K562 (cell line): ENCODE measurements around the gene RBP7. TPM values are rescaled to one million over a fixed set of nuclear protein-coding genes. Genes with fewer than 3 reads are reported as not detected.
A peak's percentile ranks its signal among the peaks of the same experiment; 100 is the strongest.

Source experiments
- ATF1 ChIP-seq, 2 experiments: fragments of 450-650 bp in 1 of 2; IDR thresholded peaks; 2 replicates each; pipeline ENCODE4 v1.6.1; 2016; ENCODE audit warnings: missing compliant biosample characterization in 1 of 2, missing genetic modification characterization in 1 of 2
- FOXK2 ChIP-seq, 2 experiments: fragments of 450-650 bp; IDR thresholded peaks in 1 of 2; conservative IDR thresholded peaks in 1 of 2; 2 replicates each; pipeline ENCODE4 v1.6.1; 2016; ENCODE audit warnings: low read depth in 2 of 2, mild to moderate bottlenecking in 1 of 2
- GATA2 ChIP-seq: sonication (generic); formaldehyde crosslinking; IDR thresholded peaks from 2 replicates; pipeline ENCODE4 v1.4.0; 2020; ENCODE audit warnings: mild to moderate bottlenecking, missing genetic modification reagents
- HDGF ChIP-seq: fragments of 450-650 bp; IDR thresholded peaks from 2 replicates; pipeline ENCODE4 v1.6.1; 2016
- MTA3 ChIP-seq: fragments of 450-650 bp; formaldehyde crosslinking; IDR thresholded peaks from 2 replicates; pipeline ENCODE4 v1.6.1; 2017; ENCODE audit warnings: mild to moderate bottlenecking, borderline replicate concordance
- RAD51 ChIP-seq: fragments of 450-650 bp; IDR thresholded peaks from 2 replicates; pipeline ENCODE4 v1.7.1; 2016; ENCODE audit warnings: low read depth, mild to moderate bottlenecking, borderline replicate concordance
- SMAD4 ChIP-seq: fragments of 250-450 bp; sonication (Bioruptor Pico); conservative IDR thresholded peaks from 2 replicates; pipeline ENCODE4 v1.8.0; 2021; ENCODE audit warnings: inconsistent platforms, mild to moderate bottlenecking, moderate library complexity
- TEAD4 ChIP-seq, 2 experiments: sonication (generic) in 1 of 2; formaldehyde crosslinking in 1 of 2; IDR thresholded peaks; 2 replicates each; pipeline versions ENCODE4 v1.6.1 to v1.8.0; 2012 to 2022; ENCODE audit warnings: borderline replicate concordance in 1 of 2, inconsistent platforms in 1 of 2, low read length in 1 of 2, mild to moderate bottlenecking in 1 of 2, missing genetic modification reagents in 1 of 2
- USF2 ChIP-seq: sonication (generic); formaldehyde crosslinking; IDR thresholded peaks from 2 replicates; pipeline ENCODE4 v1.5.0; 2020; ENCODE audit warnings: missing genetic modification reagents
- polyA plus RNA-seq, 8 experiments: library from polyadenylated mRNA; depleted of rRNA in 4 of 8; stranded (reverse) in 5 of 8; unstranded in 3 of 8; fragments of >200 nt; fragmentation: Nextera tagmentation in 2 of 8; fragmentation: Illumina TruSeq in 1 of 8; extraction: Ambion mirVana in 2 of 8; extraction: Trizol in 1 of 8; gene quantifications; 2 replicates each; pipeline versions ENCODE4 v1.2.1 to v1.2.3, GENCODE V29; 2011 to 2014; ENCODE audit warnings: inconsistent platforms in 1 of 8, missing spikeins in 1 of 8
- total RNA-seq, 7 experiments: library from RNA; depleted of rRNA in 6 of 7; stranded (reverse); fragments of >200 nt in 6 of 7; fragmentation: Illumina TruSeq in 2 of 7; extraction: Trizol in 2 of 7; gene quantifications; 2 replicates each; pipeline versions ENCODE4 v1.2.1 to v1.2.3, GENCODE V29; 2011 to 2021; ENCODE audit warnings: low replicate concordance in 1 of 7

The RBP7 gene
- total and polyA plus RNA-seq, 9 of the 15 experiments (the other 6 are each of a cell fraction or from before 2014, with no cell fraction given): not detected

GRCh38 chr1:10045480-10046355, 48.7 kb downstream of the RBP7 start (continued):
- TF ChIP-seq HDGF (0 out of 2 replicates have a peak, but pooled peaks have one; percentile 64), FOXK2 (conservative IDR thresholded peaks at IDR 0.05 in 1 of 2, IDR thresholded peaks at IDR 0.05 in 1 of 2; ENCODE audit: low read depth in 2 of 2) (peak; percentile 96), MTA3 (no peak), SMAD4 (CRISPR knock-in tag) (peak; percentile 24; the same call in 1 of the 2 replicates), TEAD4 (IDR thresholded peaks at IDR 0.05; ENCODE audit: low read length) (peak; percentile 77), TEAD4 (CRISPR knock-in tag; IDR thresholded peaks at IDR 0.05; ENCODE audit: borderline replicate concordance) (no peak), USF2 (CRISPR knock-in tag) (peak; percentile 84), GATA2 (CRISPR knock-in tag) (peak; percentile 63), ATF1 (CRISPR knock-in tag; IDR thresholded peaks at IDR 0.05) (no peak), ATF1 (tag; IDR thresholded peaks at IDR 0.05) (0 out of 2 replicates have a peak, but pooled peaks have one; percentile 15), RAD51 (peak; percentile 90)
- TF ChIP-seq, all 486 proteins: peak for 46
